DMS53 treated with DMSO at 0.1 percent for 48 hours (cell line): Measurements from ENCODE around the gene ABCF1.

Experiments
- DNase-seq: peaks from one replicate; lab custom pipeline; 2025; ENCODE audit not compliant: unreplicated experiment; lab: John Stamatoyannopoulos, UW

ABCF1 gene

DNA sequence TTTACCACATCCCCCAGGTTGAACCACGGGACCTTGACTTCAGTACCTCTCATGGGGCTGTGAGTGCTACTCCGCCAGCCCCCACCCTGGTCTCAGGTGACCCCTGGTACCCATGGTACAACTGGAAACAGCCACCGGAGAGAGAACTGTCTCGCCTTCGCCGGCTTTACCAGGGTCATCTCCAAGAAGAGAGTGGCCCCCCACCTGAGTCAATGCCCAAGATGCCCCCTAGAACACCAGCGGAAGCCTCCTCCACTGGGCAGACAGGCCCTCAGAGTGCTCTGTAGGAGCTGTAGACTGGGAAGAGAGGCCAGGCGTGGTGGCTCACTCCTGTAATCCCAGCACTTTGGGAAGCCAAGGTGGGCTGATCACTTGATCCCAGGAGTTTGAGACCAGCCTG, 54.3 kb downstream of the ABCF1 start:
- DNase-seq: no peak

DNA sequence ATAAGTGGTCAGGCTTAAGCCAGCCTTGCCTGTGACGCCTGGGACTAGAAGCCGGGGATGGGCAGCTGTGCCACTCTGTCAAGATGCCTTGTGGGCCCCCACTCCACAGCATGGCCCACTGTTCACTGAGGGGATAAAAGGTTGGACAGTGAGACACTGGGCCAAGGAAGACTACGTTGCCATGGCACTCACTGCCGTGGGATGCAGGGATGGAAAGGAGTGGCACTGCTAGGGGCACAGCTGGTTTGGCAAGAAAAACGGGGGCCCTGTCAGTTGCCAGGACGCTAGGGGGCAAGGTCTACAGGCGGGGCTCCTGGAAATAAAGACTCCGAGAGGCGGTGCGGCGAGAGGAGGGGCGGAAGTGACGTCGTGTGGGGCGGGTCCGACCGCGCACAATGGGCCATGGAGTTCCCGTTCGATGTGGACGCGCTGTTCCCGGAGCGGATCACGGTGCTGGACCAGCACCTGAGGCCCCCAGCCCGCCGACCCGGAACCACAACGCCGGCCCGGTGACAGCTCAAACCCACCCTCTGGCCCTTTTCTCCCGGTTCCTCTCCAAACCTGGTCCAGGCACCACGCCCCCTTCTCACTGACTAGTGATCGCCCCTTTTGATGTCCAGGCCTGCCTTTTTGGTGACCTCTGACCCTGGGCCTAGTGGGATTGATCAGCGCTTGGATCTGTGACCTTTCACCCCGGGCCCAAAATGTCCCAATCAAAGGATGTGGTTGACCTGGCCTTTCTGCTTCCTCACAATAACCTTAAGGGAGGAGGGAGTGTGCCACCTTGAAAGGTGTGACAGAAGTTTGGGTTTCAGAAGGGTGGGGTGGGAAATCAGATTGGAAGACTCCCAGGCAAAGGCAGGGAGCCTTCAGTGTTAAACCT, 55.5 kb downstream of the ABCF1 start, which contains the start of gene ATAT1:
ATAT1 (plus strand) TSS at position 391 of the 883 bp plus-strand sequence.
- peak; percentile 51 for DNase-seq

DNA sequence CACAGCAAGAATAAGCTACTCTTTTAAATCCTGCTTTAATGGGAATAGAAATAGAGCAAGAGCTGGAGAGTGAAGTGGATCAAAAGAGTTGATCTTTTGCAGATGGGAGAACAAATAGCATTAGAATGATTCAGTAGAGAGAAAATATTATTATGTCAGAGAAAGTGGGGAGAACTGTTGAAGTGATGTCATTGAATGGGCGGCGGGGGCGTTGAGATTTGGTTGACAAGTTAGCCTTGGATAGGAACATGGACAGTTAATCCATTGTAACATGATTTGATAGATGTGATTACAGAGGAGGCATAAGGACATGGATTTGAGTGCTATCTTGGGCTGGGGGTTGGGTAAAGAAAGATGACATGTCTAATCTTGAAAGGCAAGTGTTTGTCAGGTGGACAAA, 64.6 kb downstream of the ABCF1 start:
- DNase-seq: no peak

DNA sequence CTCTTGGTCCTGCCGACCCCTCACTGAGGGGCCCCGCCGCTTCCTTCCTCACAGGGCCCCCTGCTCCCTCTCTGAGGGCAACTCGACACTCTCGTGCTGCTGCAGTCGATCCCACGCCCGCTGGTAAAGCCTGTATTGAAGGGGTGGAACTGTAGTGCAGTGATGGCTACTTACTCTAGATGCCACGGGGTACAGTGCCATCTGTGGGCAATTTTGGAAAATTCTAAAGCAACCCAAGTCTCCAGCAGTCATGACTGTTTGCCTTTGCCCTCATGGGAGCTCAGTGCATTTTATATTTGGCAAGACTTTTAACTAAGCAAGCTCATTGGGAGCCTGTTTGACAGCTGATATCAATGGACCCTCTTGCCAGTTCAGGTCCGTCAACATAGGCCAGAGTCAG, 69.2 kb downstream of the ABCF1 start:
- no peak for DNase-seq

DNA sequence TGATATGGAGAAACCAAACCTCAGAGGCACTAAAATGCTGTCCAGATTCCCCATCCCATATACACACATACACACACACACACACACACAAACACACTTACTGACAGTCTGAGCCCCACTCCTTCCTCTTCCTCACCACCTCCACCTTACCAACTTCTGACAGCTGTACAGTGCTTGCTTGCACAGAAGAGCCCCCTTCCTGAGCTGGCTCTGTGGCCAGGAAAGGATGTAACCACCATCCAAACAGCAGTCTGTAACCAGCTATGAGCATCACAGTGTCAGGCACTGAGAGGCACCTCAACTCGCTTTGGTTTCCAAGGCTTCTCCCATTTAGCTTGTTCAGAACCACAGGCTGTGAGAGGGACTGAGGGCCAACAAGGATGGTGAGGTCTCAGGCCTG, 69.8 kb downstream of the ABCF1 start:
- no peak for DNase-seq
